RWPE1 (cell line): ENCODE results near the gene HMX3.

Experiments used
- CTCF ChIA-PET: fragments of 350-600 bp; sonication (Branson Sonifier 250); formaldehyde crosslinking; extraction: SDS; loops from one replicate; lab custom pipeline; 2021; lab: Yijun Ruan, JAX
- POLR2A ChIA-PET: fragments of 400-600 bp; formaldehyde crosslinking; extraction: SDS; loops from one replicate; lab custom pipeline; 2020; ENCODE audit warnings: antibody characterized with exemption; ENCODE audit not compliant: low non-redundant PET; lab: Yijun Ruan, JAX
- DNase-seq: peaks from one replicate; pipeline ENCODE4 v3.0.0; 2012; ENCODE audit warnings: low spot score
- H3K27ac ChIP-seq: fragments of 450-650 bp; 2 replicates; pipeline ENCODE4 v1.5.1; 2017
- TF ChIP-seq, protein P1 (sequence below): fragments of 450-650 bp; conservative IDR thresholded peaks from 2 replicates; pipeline ENCODE4 v1.5.1; 2017; ENCODE audit warnings: low read depth, mild to moderate bottlenecking

The HMX3 gene

GRCh38 chr10:123093489-123093888 is 42.3 kb upstream of the HMX3 start:
- CTCF ChIA-PET = interaction anchor here (0.6 to 0.7 kb wide), 2 partner anchors 11 to 23 kb away, joined by 3 read pairs; no protein-coding TSS in a partner anchor
- H3K27ac ChIP-seq = no peak overlapping the region
- TF ChIP-seq, protein P1, sequence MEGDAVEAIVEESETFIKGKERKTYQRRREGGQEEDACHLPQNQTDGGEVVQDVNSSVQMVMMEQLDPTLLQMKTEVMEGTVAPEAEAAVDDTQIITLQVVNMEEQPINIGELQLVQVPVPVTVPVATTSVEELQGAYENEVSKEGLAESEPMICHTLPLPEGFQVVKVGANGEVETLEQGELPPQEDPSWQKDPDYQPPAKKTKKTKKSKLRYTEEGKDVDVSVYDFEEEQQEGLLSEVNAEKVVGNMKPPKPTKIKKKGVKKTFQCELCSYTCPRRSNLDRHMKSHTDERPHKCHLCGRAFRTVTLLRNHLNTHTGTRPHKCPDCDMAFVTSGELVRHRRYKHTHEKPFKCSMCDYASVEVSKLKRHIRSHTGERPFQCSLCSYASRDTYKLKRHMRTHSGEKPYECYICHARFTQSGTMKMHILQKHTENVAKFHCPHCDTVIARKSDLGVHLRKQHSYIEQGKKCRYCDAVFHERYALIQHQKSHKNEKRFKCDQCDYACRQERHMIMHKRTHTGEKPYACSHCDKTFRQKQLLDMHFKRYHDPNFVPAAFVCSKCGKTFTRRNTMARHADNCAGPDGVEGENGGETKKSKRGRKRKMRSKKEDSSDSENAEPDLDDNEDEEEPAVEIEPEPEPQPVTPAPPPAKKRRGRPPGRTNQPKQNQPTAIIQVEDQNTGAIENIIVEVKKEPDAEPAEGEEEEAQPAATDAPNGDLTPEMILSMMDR = no peak
- DNase-seq = no peak
- POLR2A ChIA-PET = no interaction called here

- DNase-seq = no peak
- TF ChIP-seq, protein P1 = no peak
- ChIA-PET POLR2A (no interaction called here), CTCF (interaction anchor here (0.9 kb wide), 1 partner anchor 54 kb away, joined by 3 read pairs; no protein-coding TSS in a partner anchor)
- H3K27ac ChIP-seq = no peak overlapping the region
These were observed 39.3 kb upstream of the HMX3 start for GRCh38 chr10:123096452-123096851.

DNA sequence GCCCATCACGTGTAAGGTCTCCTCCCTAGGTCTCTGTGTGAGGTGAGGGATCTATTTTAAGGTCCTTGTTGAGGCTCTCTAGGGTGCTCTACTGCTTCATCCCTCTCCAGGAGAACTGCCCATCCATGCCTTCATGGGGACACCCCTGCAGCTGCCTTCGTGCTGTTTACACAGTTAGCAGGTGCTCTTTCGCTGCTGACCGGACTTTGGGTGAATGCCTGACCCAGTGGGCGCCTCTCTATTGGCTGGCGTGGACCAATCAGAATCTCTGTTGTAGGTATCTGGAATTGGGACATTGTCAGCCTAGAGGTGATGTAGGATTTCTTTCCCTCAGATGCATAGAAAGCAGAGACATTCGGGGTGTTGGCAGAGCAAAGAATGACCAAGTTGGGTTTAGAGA is 38.7 kb upstream of the HMX3 start:
- ChIA-PET POLR2A (no interaction called here), CTCF (no interaction called here)
- no peak overlapping the region for H3K27ac ChIP-seq
- no peak for DNase-seq
- TF ChIP-seq, protein P1 = no peak

GRCh38 chr10:123100030-123100762 is 35.6 kb upstream of the HMX3 start:
- TF ChIP-seq, protein P1 = no peak
- no peak overlapping the region for H3K27ac ChIP-seq
- peak; percentile 24 for DNase-seq
- POLR2A ChIA-PET = no interaction called here
- CTCF ChIA-PET = interaction anchor here (0.9 kb wide), 1 partner anchor 57 kb away, joined by 3 read pairs; no protein-coding TSS in a partner anchor

- ChIA-PET CTCF (interaction anchor here (0.7 to 0.8 kb wide), 2 partner anchors 30 to 1107 kb away, joined by 5 to 6 read pairs; no protein-coding TSS in a partner anchor), POLR2A (no interaction called here)
- no peak overlapping the region for H3K27ac ChIP-seq
- TF ChIP-seq, protein P1 = no peak
- DNase-seq = no peak
These were observed 33.9 kb upstream of the HMX3 start for GRCh38 chr10:123101872-123102271.

DNA sequence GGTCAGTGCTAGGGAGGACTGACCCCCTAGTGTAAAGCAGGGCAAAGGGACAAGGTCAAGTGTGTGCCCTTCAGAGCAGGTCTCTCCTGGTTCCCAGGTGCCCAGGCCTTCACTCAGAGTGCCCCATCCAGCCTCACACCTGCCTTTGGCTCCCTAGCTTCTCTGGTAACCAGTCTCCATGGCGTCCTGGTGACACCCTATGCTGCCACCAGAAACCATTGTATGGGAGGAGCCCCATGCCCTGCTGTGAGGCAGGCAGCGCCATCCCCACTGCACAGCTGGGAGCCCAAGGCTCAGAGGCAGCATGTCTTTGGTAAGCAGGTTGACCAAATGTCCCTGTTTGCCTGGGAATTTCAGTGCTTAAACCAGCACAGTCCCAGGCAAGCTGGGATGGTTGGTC is 33.1 kb upstream of the HMX3 start:
- ChIA-PET POLR2A (no interaction called here), CTCF (interaction anchor here (0.7 to 2.6 kb wide), 3 partner anchors 31 to 1106 kb away, joined by 5 to 6 read pairs (median 6); no protein-coding TSS in a partner anchor)
- TF ChIP-seq, protein P1 = no peak
- DNase-seq = no peak
- no peak overlapping the region for H3K27ac ChIP-seq
